GM18498 (cell line): ENCODE results near the gene MARCHF10.

Source experiments
- ATAC-seq: cut with Tn5 transposase; IDR thresholded peaks from one replicate; pipeline ENCODE4 v1.9.1; 2021; ENCODE audit warnings: mild to moderate bottlenecking, moderate library complexity; ENCODE audit not compliant: unreplicated experiment

Gene MARCHF10

GRCh38 chr17:62681061-62681938, 126.8 kb downstream of the MARCHF10 start:
- ATAC-seq = no peak

GRCh38 chr17:62680541-62681052, 127.5 kb downstream of the MARCHF10 start:
- ATAC-seq = no peak

- no peak for ATAC-seq
Measured at GRCh38 chr17:62679866-62680377, 128.2 kb downstream of the MARCHF10 start.

- no peak for ATAC-seq
Measured at GRCh38 chr17:62678214-62678919, 129.7 kb downstream of the MARCHF10 start.

- no peak for ATAC-seq
Measured at GRCh38 chr17:62676952-62677596, 131.0 kb downstream of the MARCHF10 start.

- no peak for ATAC-seq
Measured at GRCh38 chr17:62676231-62676943, 131.7 kb downstream of the MARCHF10 start.

GRCh38 chr17:62675701-62676100, 132.4 kb downstream of the MARCHF10 start:
- no peak for ATAC-seq

- no peak for ATAC-seq
Measured at GRCh38 chr17:62675260-62675659, 132.9 kb downstream of the MARCHF10 start.

- ATAC-seq = no peak
Measured at GRCh38 chr17:62674841-62675240, 133.3 kb downstream of the MARCHF10 start.

- ATAC-seq = no peak
Measured at GRCh38 chr17:62674363-62674739, 133.8 kb downstream of the MARCHF10 start.

- no peak for ATAC-seq
Measured at GRCh38 chr17:62673614-62674362, 134.3 kb downstream of the MARCHF10 start.

GRCh38 chr17:62672957-62673356, 135.2 kb downstream of the MARCHF10 start:
- ATAC-seq = no peak

- ATAC-seq = no peak
Measured at GRCh38 chr17:62671553-62671952, 136.6 kb downstream of the MARCHF10 start.

GRCh38 chr17:62670202-62670821, 137.8 kb downstream of the MARCHF10 start:
- no peak for ATAC-seq

- ATAC-seq = no peak
Measured at GRCh38 chr17:62668091-62668804, 139.9 kb downstream of the MARCHF10 start.

GRCh38 chr17:62666801-62667591, 141.1 kb downstream of the MARCHF10 start:
- no peak for ATAC-seq

GRCh38 chr17:62666061-62666800, 141.9 kb downstream of the MARCHF10 start:
- no peak for ATAC-seq
